HL-60/S4 treated with phorbol 12-myristate 13-acetate at 8.2 ng/mL for 4 days and 3 days (cell line): ENCODE data around the gene NAT10.
"Not testable (repeated sequence)": the region's sequence is repeated elsewhere in the genome, so short reads cannot be mapped to it uniquely, and the experiment has no call there.

ENCODE experiments used
- in situ Hi-C: fragments of 300-500 bp; cut with MboI; formaldehyde crosslinking; loops from 2 replicates; pipeline ENCODE4 v1.15.0; 2022; ENCODE audit warnings: low sequenced_read_pairs

The NAT10 gene

GRCh38 chr11:34105079-34105956, at the start of gene NAT10:
NAT10 (plus strand) TSS chr11:34105629; CDS start chr11:34108226, 2,597 bp downstream.
- in situ Hi-C loops: no loop called here

DNA sequence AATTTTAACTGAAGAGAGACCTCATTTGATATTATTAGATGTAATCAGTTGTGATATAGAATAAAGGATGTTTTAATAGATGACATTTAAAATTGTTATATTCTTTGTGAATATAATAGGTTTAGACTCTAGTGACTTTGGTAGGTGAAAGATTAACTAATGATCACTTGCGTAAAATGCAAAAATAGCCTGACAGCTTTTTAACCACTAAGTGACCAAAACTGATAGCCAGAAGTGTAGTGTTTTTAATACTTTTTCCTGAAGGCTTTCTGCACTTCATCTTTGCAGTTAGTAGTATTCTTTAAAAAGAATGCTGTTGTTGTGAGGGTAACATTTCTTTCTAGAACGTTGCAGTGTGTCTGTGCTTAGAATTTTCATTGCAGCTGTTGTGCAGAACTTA, 48.8 kb upstream of the NAT10 start:
- in situ Hi-C loops: no loop called here

- in situ Hi-C loops: no loop called here
These were observed 42.2 kb upstream of the NAT10 start for GRCh38 chr11:34063061-34063795.

DNA sequence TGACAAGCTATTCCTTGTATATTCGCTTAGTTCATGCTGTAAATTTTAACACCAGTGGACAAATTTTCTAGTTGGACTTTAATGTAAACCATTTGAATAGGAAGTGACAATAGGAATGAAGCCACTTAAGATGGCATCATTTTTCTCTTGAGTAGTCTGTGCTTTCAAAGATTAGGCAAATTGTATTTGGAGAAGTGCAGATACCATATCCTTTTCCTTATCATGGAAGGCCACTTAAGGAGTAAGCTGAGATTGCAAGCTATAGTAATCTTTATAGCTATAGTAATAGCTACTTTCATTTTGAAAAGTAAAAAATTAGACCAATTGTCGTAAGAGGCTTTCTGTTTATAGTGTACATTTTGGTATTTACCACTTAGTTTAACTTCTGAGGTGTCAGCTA, 41.1 kb upstream of the NAT10 start:
- in situ Hi-C loops: no loop called here

DNA sequence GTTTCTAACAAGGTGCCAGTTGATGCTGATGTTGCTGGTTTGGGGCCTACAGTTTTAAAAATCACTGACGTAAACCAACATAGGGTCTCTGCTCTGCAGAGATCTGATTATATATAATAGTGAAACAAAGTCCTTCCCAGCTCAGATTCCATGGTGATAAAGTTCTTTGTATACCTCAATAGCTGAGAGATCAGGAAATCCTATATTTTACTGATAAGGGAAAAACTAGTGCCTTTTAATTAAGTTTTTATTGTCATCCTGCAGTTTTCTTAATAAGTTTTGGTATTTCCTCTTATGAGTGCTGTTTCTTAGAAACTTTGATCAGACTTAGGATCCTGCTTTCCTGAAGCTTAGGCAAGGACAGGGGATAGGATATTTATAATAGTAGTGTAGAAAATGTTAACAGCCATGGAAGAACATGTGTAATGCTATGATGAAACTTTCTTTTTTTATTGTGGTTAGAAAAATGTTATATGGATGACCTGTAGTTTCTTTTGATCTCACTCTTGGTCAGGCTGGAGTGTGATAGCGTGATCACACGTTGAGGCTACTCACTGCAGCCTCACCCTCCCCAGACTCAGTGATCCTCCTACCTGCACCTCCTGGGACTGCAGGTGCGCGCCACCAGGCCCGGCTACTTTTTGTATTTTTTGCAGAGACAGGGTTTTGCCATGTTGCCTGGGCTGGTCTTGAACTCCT, 39.8 kb upstream of the NAT10 start:
- in situ Hi-C loops: no loop called here

DNA sequence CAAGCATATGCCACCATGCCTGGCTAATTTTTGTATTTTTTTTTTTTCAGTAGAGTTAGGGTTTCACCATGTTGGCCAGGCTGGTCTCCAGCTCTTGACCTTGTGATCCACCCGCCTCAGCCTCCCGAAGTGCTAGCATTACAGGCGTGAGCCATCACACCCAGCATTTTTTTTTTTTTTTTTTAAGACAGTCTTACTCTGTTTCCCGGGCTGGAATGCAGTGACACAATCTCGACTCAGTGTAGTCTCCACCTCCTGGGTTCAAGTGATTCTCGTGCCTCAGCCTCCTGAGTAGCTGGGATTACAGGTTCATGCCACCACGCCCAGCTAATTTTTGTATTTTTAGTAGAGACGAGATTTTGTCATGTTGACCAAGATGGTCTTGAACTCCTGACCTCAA, 38.7 kb upstream of the NAT10 start:
- in situ Hi-C loops: not testable (repeated sequence)

GRCh38 chr11:34067383-34068065, 37.9 kb upstream of the NAT10 start:
- in situ Hi-C loops: no loop called here

GRCh38 chr11:34068111-34068510, 37.3 kb upstream of the NAT10 start:
- in situ Hi-C loops: no loop called here

DNA sequence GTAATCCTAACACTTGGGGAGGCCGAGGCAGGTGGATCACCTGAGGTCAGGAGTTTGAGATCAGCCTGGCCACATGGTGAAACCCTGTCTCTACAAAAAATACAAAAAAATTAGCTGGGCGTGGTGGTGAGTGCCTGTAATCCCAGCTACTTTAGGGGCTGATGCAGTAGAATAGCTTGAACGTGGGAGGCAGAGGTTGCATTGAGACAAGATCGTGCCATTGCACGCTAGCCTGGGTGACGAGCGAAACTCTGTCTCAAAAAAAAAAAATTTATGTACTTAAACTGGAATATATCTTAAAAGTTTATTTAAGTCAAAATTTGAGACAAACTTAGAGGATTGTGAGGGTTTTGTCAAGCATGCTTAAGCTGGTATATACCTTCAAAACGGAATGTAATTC, 34.1 kb upstream of the NAT10 start:
- in situ Hi-C loops: not testable (repeated sequence)

GRCh38 chr11:34072041-34072440, 33.4 kb upstream of the NAT10 start:
- in situ Hi-C loops: no loop called here

- in situ Hi-C loops: no loop called here
These were observed 32.6 kb upstream of the NAT10 start for GRCh38 chr11:34072832-34073231.

DNA sequence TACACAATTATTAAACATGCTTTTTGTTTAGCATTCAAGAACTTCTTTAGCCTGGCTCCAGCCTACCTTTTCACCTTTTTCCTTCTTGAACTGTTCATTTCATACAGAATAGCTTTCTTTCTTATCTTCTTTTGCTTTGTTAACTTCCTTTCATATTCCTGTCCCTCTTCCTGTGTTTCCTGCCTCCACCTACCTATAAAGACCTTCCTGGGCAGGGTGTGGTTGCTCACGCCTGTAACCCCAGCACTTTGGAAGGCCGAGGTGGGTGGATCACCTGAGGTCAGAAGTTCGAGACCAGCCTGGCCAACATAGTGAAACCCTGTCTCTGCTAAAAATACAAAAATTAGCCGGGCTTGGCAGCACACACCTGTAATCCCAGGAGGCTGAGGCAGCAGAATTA, 31.0 kb upstream of the NAT10 start:
- in situ Hi-C loops: no loop called here

- in situ Hi-C loops: no loop called here
These were observed 30.1 kb upstream of the NAT10 start for GRCh38 chr11:34075178-34075820.

- in situ Hi-C loops: no loop called here
These were observed 24.8 kb upstream of the NAT10 start for GRCh38 chr11:34080609-34081008.

GRCh38 chr11:34084637-34085036, 20.8 kb upstream of the NAT10 start:
- in situ Hi-C loops: no loop called here

DNA sequence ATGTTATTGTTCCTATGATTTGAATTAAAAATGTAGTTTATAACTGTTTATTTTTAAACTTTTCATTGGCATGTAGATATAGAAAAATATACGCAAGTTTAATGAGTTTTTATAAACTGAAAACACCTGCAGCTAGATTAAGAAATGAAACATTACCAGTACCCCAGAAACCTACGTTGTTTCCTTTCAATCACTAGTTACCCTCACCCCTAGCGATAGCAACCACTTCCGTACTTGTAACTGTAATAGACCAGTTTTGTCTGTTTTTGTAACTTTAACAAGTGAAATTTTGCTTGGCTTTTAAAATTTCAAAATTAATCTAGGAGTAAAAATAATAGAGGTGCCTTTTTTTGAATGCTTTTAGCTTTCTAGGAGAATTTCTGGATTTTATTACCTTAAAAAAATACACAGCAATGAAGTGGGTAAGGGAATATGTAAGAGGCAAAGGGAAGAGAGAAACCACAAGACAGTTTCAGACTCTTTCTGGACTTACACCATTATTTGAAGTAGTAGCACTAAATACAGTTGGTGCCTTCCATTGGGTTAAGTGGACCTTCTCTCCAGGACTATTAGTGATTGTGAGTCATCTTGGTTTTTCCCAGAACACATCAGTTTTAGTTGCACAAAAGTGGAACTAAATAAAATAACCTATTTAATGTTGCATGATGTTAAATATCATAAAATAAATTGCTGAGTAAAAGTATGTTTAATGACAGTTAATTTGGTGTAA, 18.7 kb upstream of the NAT10 start:
- in situ Hi-C loops: no loop called here

- in situ Hi-C loops: no loop called here
These were observed 13.6 kb upstream of the NAT10 start for GRCh38 chr11:34091825-34092224.

- in situ Hi-C loops: not testable (repeated sequence)
These were observed 10.5 kb upstream of the NAT10 start for GRCh38 chr11:34094900-34095299.

DNA sequence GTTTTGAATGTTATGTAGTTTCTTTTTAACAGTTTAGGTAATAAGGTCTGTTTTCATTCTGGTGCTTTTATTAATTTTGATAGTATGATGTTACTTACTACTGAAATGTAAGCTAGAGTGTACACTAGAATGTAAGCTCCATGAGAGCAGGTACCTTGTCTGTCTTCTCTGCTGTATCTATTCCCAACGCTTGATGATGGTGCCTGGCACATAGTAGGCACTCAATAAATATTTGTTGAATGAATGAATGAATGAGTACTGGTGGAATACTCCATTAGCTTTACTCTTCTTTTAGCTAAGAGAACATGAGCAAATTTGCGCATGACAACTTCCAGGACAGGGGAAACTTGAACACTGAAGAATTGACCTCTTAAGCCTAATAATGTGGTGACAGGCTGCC, 6.6 kb upstream of the NAT10 start:
- in situ Hi-C loops: no loop called here

DNA sequence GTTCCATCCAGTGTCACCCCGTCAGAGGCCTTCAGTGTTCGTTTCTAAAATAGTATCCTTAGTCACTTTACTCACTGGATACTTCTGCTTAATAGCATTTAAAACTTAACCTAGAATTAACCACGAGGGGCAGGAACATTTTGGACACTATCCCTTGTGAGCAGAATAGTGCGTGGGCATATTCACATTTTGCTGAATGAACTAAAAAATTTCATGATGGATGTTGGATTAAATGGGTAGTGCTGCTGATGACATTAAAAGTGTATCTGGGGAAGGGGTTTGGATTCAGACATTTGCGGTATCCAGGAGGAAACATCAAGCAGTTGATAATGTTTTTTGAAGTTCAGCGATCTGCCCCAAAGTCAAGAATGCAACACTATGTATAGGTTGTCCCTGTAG, 750 bp upstream of the NAT10 start:
- in situ Hi-C loops: no loop called here
